A549 (cell line): ENCODE data around the gene GNAS. TPM values are rescaled to one million over a fixed set of nuclear protein-coding genes. Genes with fewer than 3 reads are reported as not detected.
"Not testable (repeated sequence)": the region's sequence is repeated elsewhere in the genome, so short reads cannot be mapped to it uniquely, and the experiment has no call there.

Experiments
- ATAC-seq, 2 experiments: fragments of 200-7000 bp in 1 of 2; fragments of >200 bp in 1 of 2; cut with Nextera tagmentation in 1 of 2; cut with Tn5 transposase in 1 of 2; 3 replicates each; pipeline versions ENCODE4 v1.8.0 to v1.9.1; 2018 to 2020; ENCODE audit warnings: mild to moderate bottlenecking in 1 of 2, moderate library complexity in 1 of 2
- CTCF ChIA-PET: fragments of 300-600 bp; sonication (Branson Sonifier 250); formaldehyde crosslinking; extraction: SDS; loops from one replicate; lab custom pipeline; 2021; ENCODE audit warnings: antibody characterized with exemption, inconsistent platforms; lab: Yijun Ruan, JAX
- POLR2A ChIA-PET: fragments of 350-600 bp; formaldehyde crosslinking; extraction: SDS; loops from one replicate; lab custom pipeline; 2021; ENCODE audit warnings: antibody characterized with exemption, inconsistent platforms; lab: Yijun Ruan, JAX
- DNase-seq, 2 experiments: peaks; one replicate each; pipeline versions ENCODE4 v3.0.0 to v3.0.0-alpha.2; 2011 to 2016; ENCODE audit warnings: low read depth in 1 of 2, low spot score in 1 of 2
- FAIRE-seq: peaks from 2 replicates; lab custom pipeline; 2011; peaks lifted over from hg19 to GRCh38; lab: Jason Lieb, UNC
- H3K27ac ChIP-seq, 2 experiments: fragments of >200 bp; sonication (Bioruptor Twin); formaldehyde crosslinking; 3 replicates each; pipeline ENCODE4 v1.5.1; 2016 to 2017
- H3K4me1 ChIP-seq: fragments of >200 bp; sonication (Bioruptor Twin); formaldehyde crosslinking; 3 replicates; pipeline ENCODE4 v1.6.1; 2016
- H3K4me2 ChIP-seq: fragments of >200 bp; sonication (Bioruptor Twin); formaldehyde crosslinking; 3 replicates; pipeline ENCODE4 v1.6.1; 2016
- H3K4me3 ChIP-seq: fragments of >200 bp; sonication (Bioruptor Twin); formaldehyde crosslinking; 3 replicates; pipeline ENCODE4 v1.5.1; 2016
- H3K9me3 ChIP-seq: fragments of >200 bp; sonication (Bioruptor Twin); formaldehyde crosslinking; 3 replicates; pipeline ENCODE4 v1.6.1; 2016
- CEBPB ChIP-seq, 2 experiments: fragments of >200 bp in 1 of 2; sonication (Bioruptor Twin) in 1 of 2; formaldehyde crosslinking in 1 of 2; IDR thresholded peaks; 2 replicates each; pipeline ENCODE4 v1.6.1; 2012 to 2016
- CHD2 ChIP-seq: fragments of 150-350 bp; IDR thresholded peaks from 2 replicates; pipeline ENCODE4 v1.6.1; 2014; ENCODE audit warnings: low read length; ENCODE audit not compliant: partially characterized antibody
- CHD4 ChIP-seq: fragments of 200-600 bp; sonication (generic); IDR thresholded peaks from 2 replicates; pipeline ENCODE4 v1.6.1; 2016; ENCODE audit warnings: antibody characterized with exemption, mild to moderate bottlenecking, borderline replicate concordance
- E2F6 ChIP-seq: IDR thresholded peaks from 2 replicates; pipeline ENCODE4 v1.6.1; 2012; ENCODE audit warnings: low read depth, borderline replicate concordance
- EHF ChIP-seq: fragments of 250-450 bp; sonication (Bioruptor Pico); IDR thresholded peaks from 2 replicates; pipeline ENCODE4 v1.5.0; 2020; ENCODE audit warnings: mild to moderate bottlenecking
- EHMT2 ChIP-seq: fragments of 200-600 bp; sonication (generic); IDR thresholded peaks from 2 replicates; pipeline ENCODE4 v1.6.1; 2016; ENCODE audit warnings: antibody characterized with exemption, low read depth, mild to moderate bottlenecking, moderate library complexity
- ELK1 ChIP-seq: fragments of 150-350 bp; IDR thresholded peaks from 2 replicates; pipeline ENCODE4 v1.6.1; 2014; ENCODE audit warnings: low read depth, mild to moderate bottlenecking, low read length
- FOSL2 ChIP-seq, 2 experiments: fragments of 450-650 bp in 1 of 2; fragments of >200 bp in 1 of 2; sonication (Bioruptor Twin) in 1 of 2; formaldehyde crosslinking; IDR thresholded peaks; 2 replicates each; pipeline versions ENCODE4 v1.5.0 to v1.6.1; 2016 to 2020; ENCODE audit warnings: mild to moderate bottlenecking in 1 of 2, moderate library complexity in 1 of 2
- MAFK ChIP-seq: fragments of 450-650 bp; IDR thresholded peaks from 2 replicates; pipeline ENCODE4 v1.6.1; 2014; ENCODE audit not compliant: partially characterized antibody
- MAX ChIP-seq: IDR thresholded peaks from 2 replicates; pipeline ENCODE4 v1.6.1; 2012
- PHF8 ChIP-seq: fragments of 200-600 bp; sonication (generic); IDR thresholded peaks from 2 replicates; pipeline ENCODE4 v1.6.1; 2016; ENCODE audit warnings: low read depth, mild to moderate bottlenecking, antibody characterized with exemption, moderate library complexity, borderline replicate concordance
- ZFP36 ChIP-seq: fragments of 450-650 bp; IDR thresholded peaks from 2 replicates; pipeline ENCODE4 v1.6.1; 2014; ENCODE audit warnings: borderline replicate concordance; ENCODE audit not compliant: partially characterized antibody
- WGBS: methylation state at CpG from one replicate; pipeline ENCODE4 v1.1.6; 2017; ENCODE audit errors: missing lambda C conversion rate; 5-methylcytosine and 5-hydroxymethylcytosine counted together
- polyA plus RNA-seq, 4 experiments: library from polyadenylated mRNA; depleted of rRNA in 3 of 4; stranded (reverse); fragments of >200 nt; fragmentation: RNase III in 1 of 4; extraction: RNeasy Plus Mini Kit Qiagen cat#74134 plus additional on column Dnase treatment in 1 of 4; gene quantifications; 2 replicates in 3 of 4; 3 replicates in 1 of 4; pipeline ENCODE4 v1.2.3, GENCODE V29; 2011 to 2017
- small RNA-seq, 6 experiments: library from RNA; depleted of rRNA; stranded (forward); fragments of <200 nt; gene quantifications; one replicate each; pipeline ENCODE3, GENCODE V24; 2012

The GNAS gene
- polyA plus RNA-seq, 2 of the 4 experiments (the other 2 are of a cell fraction): 534 to 600 TPM

GRCh38 chr20:58947797-58948388 is 95.4 kb downstream of the GNAS start:
- POLR2A ChIA-PET, FAIRE-seq, ATAC-seq: not testable (repeated sequence)

GRCh38 chr20:58950603-58951002 is 98.1 kb downstream of the GNAS start:
- FAIRE-seq (no peak), DNase-seq (peak in 1 of 2 experiments; percentile 18), ATAC-seq (no peak)
- no peak overlapping the region for H3K4me2 ChIP-seq
- no peaks in the 10 kb centered on the region for H3K9me3 ChIP-seq
- ChIA-PET CTCF (no interaction called here), POLR2A (no interaction called here)
- TF ChIP-seq CEBPB (IDR thresholded peaks at IDR 0.05) (0 out of 4 replicates have a peak, but pooled peaks of 1 of the 2 experiments have one; percentile 14), MAFK (peak; percentile 82), ZFP36 (no peak)
- no peaks in the 10 kb centered on the region for H3K4me1 ChIP-seq
- H3K27ac ChIP-seq: no peak overlapping the region
- 66% methylated on average over 5 of the region's 5 CpGs for WGBS
- no peak overlapping the region for H3K4me3 ChIP-seq

More at GRCh38 chr20:58947797-58948388, 95.4 kb downstream of the GNAS start:
- H3K27ac ChIP-seq, H3K9me3 ChIP-seq, DNase-seq, H3K4me3 ChIP-seq, CTCF ChIA-PET, H3K4me2 ChIP-seq, H3K4me1 ChIP-seq: not testable (repeated sequence)
- 61% methylated on average over 7 of the region's 7 CpGs for WGBS

GRCh38 chr20:58953050-58953449 is 100.5 kb downstream of the GNAS start:
- no peak overlapping the region for H3K4me2 ChIP-seq
- ATAC-seq (no peak), DNase-seq (no peak), FAIRE-seq (no peak)
- H3K9me3 ChIP-seq: no peaks in the 10 kb centered on the region
- TF ChIP-seq EHMT2 (no peak), MAFK (peak; percentile 46)
- POLR2A ChIA-PET: no interaction called here
- H3K4me1 ChIP-seq: no peaks in the 10 kb centered on the region
- no peak overlapping the region for H3K27ac ChIP-seq
- no peak overlapping the region for H3K4me3 ChIP-seq
- CTCF ChIA-PET: no interaction called here

- FAIRE-seq (no peak), ATAC-seq (no peak), DNase-seq (no peak)
- Histone ChIP-seq H3K4me1 (no peaks in the 10 kb centered on the region), H3K4me3 (no peak overlapping the region), H3K4me2 (no peak overlapping the region), H3K27ac (no peak overlapping the region), H3K9me3 (no peaks in the 10 kb centered on the region)
- WGBS: 73% methylated on average over 8 of the region's 8 CpGs
- ChIA-PET CTCF (no interaction called here), POLR2A (no interaction called here)
- no peak for TF ChIP-seq CHD4
- peak; percentile 62 to 79; a peak in 2 of 4 replicates for TF ChIP-seq CEBPB (IDR thresholded peaks at IDR 0.05)
- TF ChIP-seq MAFK: no peak
- no peak for TF ChIP-seq ELK1
- TF ChIP-seq PHF8: no peak
- no peak for TF ChIP-seq CHD2
Observed at GRCh38 chr20:58956078-58956477, 103.6 kb downstream of the GNAS start.

- Histone ChIP-seq H3K4me3 (no peak overlapping the region), H3K27ac (no peak overlapping the region), H3K4me2 (no peak overlapping the region), H3K4me1 (no peaks in the 10 kb centered on the region), H3K9me3 (peaks cover 15% of the 10 kb centered on the region; the same call in 2 of the 3 replicates)
- ChIA-PET POLR2A (no interaction called here), CTCF (no interaction called here)
- ATAC-seq (no peak), DNase-seq (no peak), FAIRE-seq (no peak)
- WGBS: 56% methylated on average over 6 of the region's 6 CpGs
- TF ChIP-seq E2F6 (no peak), MAX (no peak), FOSL2 (IDR thresholded peaks at IDR 0.05) (no peak), FOSL2 (CRISPR knock-in tag; IDR thresholded peaks at IDR 0.05) (no peak), EHF (CRISPR knock-in tag) (no peak)
Observed at GRCh38 chr20:58959652-58960051, 107.1 kb downstream of the GNAS start.

Small RNA genes lying within 50 kb of the gene (small RNA-seq; reads per million reads assigned to genes)
- 0 reads per million in 6 experiments for gene MIR298
- gene RF02127: 0 reads per million in 6 experiments
- gene RF02128: 0 reads per million in 6 experiments
- 0 reads per million in 6 experiments for gene RF02130
- gene RF02131: 0 reads per million in 6 experiments

Other genes with a start within 250 kb of the GNAS start
- 63.0 and 71.6 TPM in 2 replicates for gene STX16, start 201.4 kb upstream of the GNAS start, polyA plus RNA-seq (2011; rRNA removed)
- gene STX16, start 201.4 kb upstream of the GNAS start, polyA plus RNA-seq (2017; fragmentation: RNase III; extraction: RNeasy Plus Mini Kit Qiagen cat#74134 plus additional on column Dnase treatment): 65.1 to 79.0 TPM (median 68.5 TPM) in 3 replicates
- gene NPEPL1, start 159.9 kb upstream of the GNAS start, polyA plus RNA-seq (2011; rRNA removed): 8.6 and 10.6 TPM in 2 replicates
- gene NPEPL1, start 159.9 kb upstream of the GNAS start, polyA plus RNA-seq (2017; fragmentation: RNase III; extraction: RNeasy Plus Mini Kit Qiagen cat#74134 plus additional on column Dnase treatment): 31.5 to 40.3 TPM (median 34.6 TPM) in 3 replicates
- not detected in 2 replicates for gene GNAS-AS1, start 1.8 kb upstream of the GNAS start, polyA plus RNA-seq (2011; rRNA removed)
- gene GNAS-AS1, start 1.8 kb upstream of the GNAS start, polyA plus RNA-seq (2017; fragmentation: RNase III; extraction: RNeasy Plus Mini Kit Qiagen cat#74134 plus additional on column Dnase treatment): not detected in 3 replicates
- 69.6 and 74.0 TPM in 2 replicates for gene NELFCD, start 128.5 kb downstream of the GNAS start, polyA plus RNA-seq (2011; rRNA removed)
- gene NELFCD, start 128.5 kb downstream of the GNAS start, polyA plus RNA-seq (2017; fragmentation: RNase III; extraction: RNeasy Plus Mini Kit Qiagen cat#74134 plus additional on column Dnase treatment): 54.8 to 58.8 TPM (median 58.7 TPM) in 3 replicates
- gene CTSZ, start 154.5 kb downstream of the GNAS start, polyA plus RNA-seq (2011; rRNA removed): 115 and 128 TPM in 2 replicates
- 154 to 158 TPM (median 156 TPM) in 3 replicates for gene CTSZ, start 154.5 kb downstream of the GNAS start, polyA plus RNA-seq (2017; fragmentation: RNase III; extraction: RNeasy Plus Mini Kit Qiagen cat#74134 plus additional on column Dnase treatment)
- 0.03 TPM in 1 of 2 replicates, not detected in the other for gene TUBB1, start 166.7 kb downstream of the GNAS start, polyA plus RNA-seq (2011; rRNA removed)
- gene TUBB1, start 166.7 kb downstream of the GNAS start, polyA plus RNA-seq (2017; fragmentation: RNase III; extraction: RNeasy Plus Mini Kit Qiagen cat#74134 plus additional on column Dnase treatment): 0.03 TPM in 1 of 3 replicates, not detected in the others
- 69.1 and 84.9 TPM in 2 replicates for gene ATP5F1E, start 179.6 kb downstream of the GNAS start, polyA plus RNA-seq (2011; rRNA removed)
- gene ATP5F1E, start 179.6 kb downstream of the GNAS start, polyA plus RNA-seq (2017; fragmentation: RNase III; extraction: RNeasy Plus Mini Kit Qiagen cat#74134 plus additional on column Dnase treatment): 100 to 127 TPM (median 108 TPM) in 3 replicates
- gene PRELID3B, start 190.1 kb downstream of the GNAS start, polyA plus RNA-seq (2011; rRNA removed): 119 and 143 TPM in 2 replicates
- gene PRELID3B, start 190.1 kb downstream of the GNAS start, polyA plus RNA-seq (2017; fragmentation: RNase III; extraction: RNeasy Plus Mini Kit Qiagen cat#74134 plus additional on column Dnase treatment): 84.1 to 88.8 TPM (median 85.6 TPM) in 3 replicates